ENCODE measurements around the gene MAPK12. TPM values are rescaled to one million over a fixed set of nuclear protein-coding genes. Genes with fewer than 3 reads are reported as not detected.

The MAPK12 gene
- total and polyA plus RNA-seq, 10 of the 15 experiments (the other 5 are each of a cell fraction or from before 2014, with no cell fraction given) = 1.1 to 38.9 (median 16.3) TPM

- no peak for TF ChIP-seq ZBTB4 (CRISPR knock-in tag; IDR thresholded peaks at IDR 0.05)
- 0 out of 2 replicates have a peak, but pooled peaks have one; percentile 37 for TF ChIP-seq NR2F1 (conservative IDR thresholded peaks at IDR 0.05)
- no peak for TF ChIP-seq EED (IDR thresholded peaks at IDR 0.05; ENCODE audit: low read depth)
- TF ChIP-seq ZNF274 (IDR thresholded peaks at IDR 0.05; ENCODE audit: insufficient read depth, insufficient read length) = no peak
- TF ChIP-seq CREB1 (IDR thresholded peaks at IDR 0.05; ENCODE audit: low read depth) = no peak
- peak; percentile 38; the same call in 1 of the 2 replicates for TF ChIP-seq IKZF1 (conservative IDR thresholded peaks at IDR 0.05)
- TF ChIP-seq PML (IDR thresholded peaks at IDR 0.05; ENCODE audit: low read length) = no peak
- TF ChIP-seq SIN3A (IDR thresholded peaks at IDR 0.05; ENCODE audit: low read depth, low read length) = peak; percentile 93
- no peak for TF ChIP-seq HSF1 (IDR thresholded peaks at IDR 0.05; ENCODE audit: low read depth, low read length)
- no peak for TF ChIP-seq HDAC6 (IDR thresholded peaks at IDR 0.05; ENCODE audit: unreplicated experiment)
- no peak for TF ChIP-seq SMC3 (IDR thresholded peaks at IDR 0.05; ENCODE audit: borderline replicate concordance, low read length)
- TF ChIP-seq BCL3 (IDR thresholded peaks at IDR 0.05; ENCODE audit: borderline replicate concordance, insufficient read depth, low read depth, low read length, poor library complexity, severe bottlenecking) = no peak
- no peak for TF ChIP-seq IRF4 (IDR thresholded peaks at IDR 0.05; ENCODE audit: low read depth, low read length)
- no peak for TF ChIP-seq PKNOX1 (IDR thresholded peaks at IDR 0.05)
- 0 out of 2 replicates have a peak, but pooled peaks have one; percentile 29 for TF ChIP-seq GATAD2B (conservative IDR thresholded peaks at IDR 0.05; ENCODE audit: low read depth)
- TF ChIP-seq FOS (IDR thresholded peaks at IDR 0.05; ENCODE audit: borderline replicate concordance, extremely low read depth, insufficient read length) = no peak
- no peak for TF ChIP-seq TAF1 (IDR thresholded peaks at IDR 0.05; ENCODE audit: borderline replicate concordance, low read depth, low read length)
- TF ChIP-seq ZBED1 (IDR thresholded peaks at IDR 0.05; ENCODE audit: borderline replicate concordance) = no peak
- TF ChIP-seq CEBPB (IDR thresholded peaks at IDR 0.05; ENCODE audit: borderline replicate concordance in 1 of 2, low read depth in 2 of 2, low read length in 2 of 2) = no peak
- 0 out of 2 replicates have a peak, but pooled peaks have one; percentile 25 for TF ChIP-seq LARP7 (IDR thresholded peaks at IDR 0.05)
- TF ChIP-seq WRNIP1 (IDR thresholded peaks at IDR 0.05; ENCODE audit: borderline replicate concordance, low read depth, low read length) = no peak
- TF ChIP-seq IRF3 (IDR thresholded peaks at IDR 0.05) = no peak
- TF ChIP-seq JUNB (IDR thresholded peaks at IDR 0.05) = no peak
- TF ChIP-seq CBX3 (IDR thresholded peaks at IDR 0.05; ENCODE audit: borderline replicate concordance, low read depth) = no peak
Measured at GRCh38 chr22:50270666-50271394, 9.3 kb upstream of the MAPK12 start (continued).
